Activated CD8-positive, alpha-beta T cell treated with anti-CD3 and anti-CD28 coated beads, Interleukin-2, amount 10 ng/mL, durations not matched to agents 7 days and 5 days (primary cell): ENCODE measurements around the gene ROBO3. TPM values are rescaled to one million over a fixed set of nuclear protein-coding genes. Genes with fewer than 3 reads are reported as not detected.
A peak's percentile ranks its signal among the peaks of the same experiment; 100 is the strongest.

Experiments used
- ATAC-seq: fragments of 150-1000 bp; cut with Tn5 transposase; one replicate; pipeline ENCODE4 v1.10.0; 2021; ENCODE audit warnings: moderate library complexity
- CTCF ChIA-PET: fragments of 350-600 bp; sonication (Branson Sonifier 250); formaldehyde crosslinking; loops from one replicate; lab custom pipeline; 2021; ENCODE audit warnings: antibody characterized with exemption; lab: Charles Lee
- POLR2A ChIA-PET: fragments of 350-600 bp; sonication (Branson Sonifier 250); formaldehyde crosslinking; loops from one replicate; lab custom pipeline; 2021; ENCODE audit warnings: antibody characterized with exemption; lab: Charles Lee
- DNase-seq: peaks from one replicate; pipeline ENCODE4 v3.0.0-alpha.2; 2020
- H3K27ac Mint-ChIP-seq: one replicate; pipeline ENCODE4 v1.8.0; 2021; ENCODE audit warnings: mild to moderate bottlenecking, mixed read lengths
- H3K27me3 Mint-ChIP-seq: one replicate; pipeline ENCODE4 v1.8.0; 2021; ENCODE audit warnings: low read depth, mixed read lengths
- H3K36me3 Mint-ChIP-seq: one replicate; pipeline ENCODE4 v1.8.0; 2021; ENCODE audit warnings: low read depth, mixed read lengths
- H3K4me1 Mint-ChIP-seq: one replicate; pipeline ENCODE4 v1.8.0; 2021; ENCODE audit warnings: low read depth, mixed read lengths
- H3K4me3 Mint-ChIP-seq: one replicate; pipeline ENCODE4 v1.8.0; 2021; ENCODE audit warnings: mild to moderate bottlenecking, mixed read lengths
- H3K9me3 Mint-ChIP-seq: one replicate; pipeline ENCODE4 v1.8.0; 2022; ENCODE audit warnings: mixed read lengths; ENCODE audit not compliant: insufficient read depth
- total RNA-seq, 2 experiments: library from RNA; stranded (reverse); gene quantifications; one replicate each; pipeline ENCODE4 v1.2.3, GENCODE V29; 2021

ROBO3 gene
- total RNA-seq, 2 experiments from 2014 or later: 9.4 to 10.5 TPM

DNA sequence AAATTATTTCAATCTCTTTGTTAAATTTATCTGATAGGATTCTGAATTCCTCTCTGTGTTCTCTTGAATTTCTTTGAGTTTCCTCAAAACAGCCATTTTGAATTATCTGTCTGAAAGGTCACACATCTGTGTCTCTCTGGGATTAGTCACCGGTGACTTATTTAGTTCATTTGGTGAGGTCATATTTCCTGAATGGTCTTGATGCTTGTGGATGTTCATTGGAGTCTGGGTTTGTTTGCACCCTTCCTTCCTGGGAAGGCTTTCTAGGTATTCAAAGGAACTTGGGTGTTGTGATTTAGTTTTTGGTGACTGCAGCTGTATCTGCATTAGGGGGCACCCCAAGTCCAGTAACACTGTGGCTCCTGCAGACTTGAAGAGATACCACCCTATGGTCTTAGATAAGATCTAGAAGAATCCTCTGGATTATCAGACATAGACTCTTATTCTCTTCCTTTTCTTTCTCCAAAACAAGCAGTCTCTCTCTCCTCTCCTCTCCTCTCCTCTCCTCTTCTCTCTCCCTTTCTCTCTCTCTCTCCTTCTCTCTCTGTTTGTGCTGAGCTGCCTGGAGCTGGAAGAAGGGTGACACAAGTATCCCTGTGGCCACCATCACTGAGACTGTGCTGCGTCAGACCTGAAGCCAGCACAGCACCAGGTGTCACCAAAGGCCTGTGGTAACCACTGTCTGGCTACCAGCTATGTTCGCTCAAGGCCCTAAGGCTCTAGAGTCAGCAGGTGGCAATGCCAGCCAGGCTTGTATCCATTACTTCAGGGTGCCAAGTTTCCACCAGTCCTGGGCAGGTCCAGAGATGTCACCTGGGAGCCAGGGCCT is 50.5 kb downstream of the ROBO3 start:
- ATAC-seq: no peak
- peak; percentile 31 for DNase-seq
- Mint-ChIP-seq H3K9me3 (peaks cover 14% of the 10 kb centered on the region), H3K36me3 (peaks cover 5% of the 10 kb centered on the region), H3K27ac (no peak overlapping the region), H3K4me1 (peaks cover 3% of the 10 kb centered on the region), H3K27me3 (peaks cover 9% of the 10 kb centered on the region), H3K4me3 (no peak overlapping the region)
- ChIA-PET POLR2A (no interaction called here), CTCF (interaction anchor here (0.9 to 1.3 kb wide), 4 partner anchors 13 to 42 kb away, joined by 3 to 5 read pairs (median 4); no protein-coding TSS in a partner anchor)

DNA sequence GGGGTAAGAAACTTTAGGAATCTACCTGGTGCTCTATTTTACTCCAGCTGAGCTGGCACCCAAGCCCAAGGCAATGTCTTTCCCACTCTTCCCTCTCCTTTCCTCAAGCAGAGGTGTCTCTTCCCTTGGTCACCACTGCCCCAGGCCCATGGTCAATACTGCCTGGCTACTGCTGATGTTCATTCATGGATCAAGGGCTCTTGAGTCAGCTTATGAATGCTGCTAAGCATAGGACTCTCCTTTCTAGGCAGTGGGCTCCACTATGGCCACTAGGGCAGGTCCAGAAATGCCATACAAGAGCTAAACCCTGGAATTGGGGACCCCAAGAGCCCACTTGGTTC is 51.1 kb downstream of the ROBO3 start:
- Mint-ChIP-seq H3K4me3 (no peak overlapping the region), H3K36me3 (peaks cover 5% of the 10 kb centered on the region), H3K27me3 (peaks cover 9% of the 10 kb centered on the region), H3K9me3 (peaks cover 11% of the 10 kb centered on the region), H3K4me1 (peaks cover 4% of the 10 kb centered on the region), H3K27ac (no peak overlapping the region)
- ChIA-PET POLR2A (interaction anchor here (1.1 kb wide), 1 partner anchor 37 kb away, joined by 3 read pairs; the partner anchor contains the start of gene CCDC15), CTCF (interaction anchor here (0.9 to 1.3 kb wide), 6 partner anchors 14 to 226 kb away, joined by 3 to 5 read pairs (median 4); no protein-coding TSS in a partner anchor)
- ATAC-seq: no peak
- no peak for DNase-seq

GRCh38 chr11:124917115-124917637 is 51.9 kb downstream of the ROBO3 start:
- H3K27ac Mint-ChIP-seq: no peak overlapping the region
- DNase-seq: no peak
- H3K9me3 Mint-ChIP-seq: peaks cover 4% of the 10 kb centered on the region
- H3K4me3 Mint-ChIP-seq: no peak overlapping the region
- ChIA-PET CTCF (interaction anchor here (0.6 to 1.3 kb wide), 6 partner anchors 33 to 488 kb away, joined by 3 to 5 read pairs (median 3); no protein-coding TSS in a partner anchor), POLR2A (interaction anchor here (1.1 kb wide), 1 partner anchor 37 kb away, joined by 3 read pairs; the partner anchor contains the start of gene CCDC15)
- H3K36me3 Mint-ChIP-seq: peaks cover 1% of the 10 kb centered on the region
- no peak for ATAC-seq
- peaks cover 9% of the 10 kb centered on the region for H3K4me1 Mint-ChIP-seq
- H3K27me3 Mint-ChIP-seq: peaks cover 9% of the 10 kb centered on the region

- Mint-ChIP-seq H3K4me1 (peaks cover 26% of the 10 kb centered on the region), H3K27me3 (peaks cover 9% of the 10 kb centered on the region), H3K4me3 (no peak within 1 kb of the TSS), H3K36me3 (peaks cover 1% of the 10 kb centered on the region), H3K27ac (no peak within 1 kb of the TSS), H3K9me3 (no peaks in the 10 kb centered on the region)
- ATAC-seq (no peak), DNase-seq (no peak)
- ChIA-PET CTCF (interaction anchor here (2.0 kb wide), 1 partner anchor 11 kb away, joined by 4 read pairs; no protein-coding TSS in a partner anchor), POLR2A (no interaction called here)
These were observed 53.7 kb downstream of the ROBO3 start, which contains the start of gene HEPN1 for GRCh38 chr11:124918950-124919349. TSS of gene HEPN1 (plus strand) at chr11:124919250.

DNA sequence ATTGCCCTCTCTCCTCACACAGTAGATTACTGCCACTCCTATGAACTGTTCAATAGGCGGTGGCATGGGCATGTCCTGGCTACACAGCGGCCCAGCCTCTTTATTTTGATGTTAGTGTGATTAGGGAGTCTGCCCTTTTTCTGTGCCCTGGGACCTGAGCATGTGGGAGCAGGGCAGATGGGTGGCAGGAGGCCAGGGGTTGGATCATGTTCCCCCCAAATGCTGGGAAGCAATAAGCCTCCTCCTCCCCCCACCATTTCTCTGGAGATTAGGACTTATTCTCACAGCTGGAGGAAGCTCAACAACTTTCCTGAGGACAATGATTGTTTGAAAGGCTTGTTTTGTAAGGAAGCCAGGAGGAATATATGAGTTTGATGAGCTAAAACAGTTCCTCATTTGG is 54.7 kb downstream of the ROBO3 start:
- Mint-ChIP-seq H3K27ac (no peak overlapping the region), H3K27me3 (peaks cover 9% of the 10 kb centered on the region), H3K4me1 (peaks cover 29% of the 10 kb centered on the region), H3K9me3 (no peaks in the 10 kb centered on the region), H3K36me3 (peaks cover 1% of the 10 kb centered on the region), H3K4me3 (no peak overlapping the region)
- ChIA-PET POLR2A (interaction anchor here (1.1 kb wide), 1 partner anchor 34 kb away, joined by 3 read pairs; the partner anchor contains the start of gene CCDC15), CTCF (interaction anchor here (1.2 to 2.0 kb wide), 2 partner anchors 10 to 44 kb away, joined by 4 to 6 read pairs; no protein-coding TSS in a partner anchor)
- ATAC-seq (no peak), DNase-seq (no peak)

GRCh38 chr11:124920356-124920755 is 55.1 kb downstream of the ROBO3 start:
- no peak for ATAC-seq
- no peak overlapping the region for H3K4me3 Mint-ChIP-seq

GRCh38 chr11:124920870-124921609 is 55.8 kb downstream of the ROBO3 start:
- ATAC-seq (peak; percentile 85), DNase-seq (peak; percentile 87)
- ChIA-PET CTCF (interaction anchor here (1.2 to 2.0 kb wide), 3 partner anchors 9 to 30 kb away, joined by 3 to 4 read pairs (median 3); partner anchors contain the start of gene ROBO4), POLR2A (interaction anchor here (1.1 to 1.2 kb wide), 2 partner anchors 32 to 33 kb away, joined by 3 to 4 read pairs; partner anchors contain the start of gene CCDC15)
- Mint-ChIP-seq H3K9me3 (no peaks in the 10 kb centered on the region), H3K36me3 (peaks cover 1% of the 10 kb centered on the region), H3K27ac (peak overlapping the region; percentile 64), H3K4me1 (peaks cover 29% of the 10 kb centered on the region), H3K27me3 (peaks cover 3% of the 10 kb centered on the region), H3K4me3 (peak overlapping the region; percentile 46)

More at GRCh38 chr11:124920356-124920755, 55.1 kb downstream of the ROBO3 start:
- no peak for DNase-seq
- Mint-ChIP-seq H3K36me3 (peaks cover 1% of the 10 kb centered on the region), H3K4me1 (peaks cover 29% of the 10 kb centered on the region), H3K27ac (no peak overlapping the region), H3K9me3 (no peaks in the 10 kb centered on the region), H3K27me3 (peaks cover 5% of the 10 kb centered on the region)
- ChIA-PET CTCF (interaction anchor here (1.2 to 2.0 kb wide), 2 partner anchors 10 to 44 kb away, joined by 4 to 6 read pairs; no protein-coding TSS in a partner anchor), POLR2A (interaction anchor here (1.1 kb wide), 1 partner anchor 33 kb away, joined by 3 read pairs; the partner anchor contains the start of gene CCDC15)

- Mint-ChIP-seq H3K27me3 (peaks cover 3% of the 10 kb centered on the region), H3K27ac (peak overlapping the region; percentile 69), H3K36me3 (peaks cover 1% of the 10 kb centered on the region), H3K4me3 (no peak overlapping the region), H3K4me1 (peaks cover 29% of the 10 kb centered on the region), H3K9me3 (no peaks in the 10 kb centered on the region)
- POLR2A ChIA-PET: interaction anchor here (1.2 to 2.0 kb wide), 2 partner anchors 28 to 31 kb away, joined by 3 to 14 read pairs; partner anchors contain the start of gene CCDC15
- no peak for ATAC-seq
- no peak for DNase-seq
- CTCF ChIA-PET: interaction anchor here (1.2 to 2.1 kb wide), 5 partner anchors 13 to 219 kb away, joined by 4 to 11 read pairs (median 7); partner anchors contain the start of genes CCDC15 and HEPACAM
These were observed 57.6 kb downstream of the ROBO3 start for GRCh38 chr11:124922831-124923230.

- Mint-ChIP-seq H3K4me1 (peaks cover 29% of the 10 kb centered on the region), H3K9me3 (no peaks in the 10 kb centered on the region), H3K27me3 (peaks cover 3% of the 10 kb centered on the region), H3K36me3 (peaks cover 1% of the 10 kb centered on the region), H3K4me3 (no peak overlapping the region), H3K27ac (peak overlapping the region; percentile 69)
- CTCF ChIA-PET: interaction anchor here (1.2 to 2.1 kb wide), 6 partner anchors 12 to 219 kb away, joined by 3 to 11 read pairs (median 6); partner anchors contain the start of genes CCDC15 and HEPACAM
- ATAC-seq (peak; percentile 63), DNase-seq (peak; percentile 46)
- POLR2A ChIA-PET: interaction anchor here (1.2 to 2.0 kb wide), 2 partner anchors 27 to 30 kb away, joined by 3 to 14 read pairs; partner anchors contain the start of gene CCDC15
These were observed 58.1 kb downstream of the ROBO3 start for GRCh38 chr11:124923296-124923695.

DNA sequence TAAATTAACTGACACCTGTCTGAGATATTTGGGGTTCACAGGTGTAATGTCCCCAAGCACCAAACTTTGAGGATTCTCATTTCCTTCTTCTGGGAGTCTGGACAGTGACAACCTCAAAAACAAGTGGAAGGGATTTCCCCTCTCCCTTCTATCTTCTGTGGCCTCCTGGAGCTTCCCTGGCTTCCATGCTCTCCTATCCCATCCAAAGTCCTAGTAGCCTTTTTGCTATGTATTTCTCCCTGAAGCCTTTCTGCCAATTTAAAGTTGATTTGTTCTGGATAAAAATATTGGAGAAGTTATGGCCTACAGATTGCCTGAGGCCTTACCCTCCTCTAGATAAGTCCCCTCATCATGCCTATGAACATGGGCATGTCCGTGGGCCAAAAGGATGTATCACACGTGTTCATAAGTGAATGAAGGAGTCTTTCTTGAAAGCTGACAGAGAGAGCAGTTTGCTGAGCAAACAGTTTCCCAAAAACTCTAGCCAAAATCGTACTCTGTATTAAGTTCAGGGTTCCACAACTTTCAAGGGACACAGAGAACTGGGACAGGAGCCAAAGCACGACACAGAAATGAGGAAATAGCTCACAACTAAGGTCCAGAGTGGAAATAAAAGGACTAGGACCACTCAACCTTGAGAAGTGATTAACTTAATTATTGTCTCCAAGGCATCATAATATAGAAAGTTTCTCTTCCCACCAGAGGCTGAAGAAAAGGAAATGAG is 63.9 kb downstream of the ROBO3 start:
- DNase-seq (no peak), ATAC-seq (no peak)
- H3K27me3 Mint-ChIP-seq: no peaks in the 10 kb centered on the region
- H3K36me3 Mint-ChIP-seq: peaks cover 4% of the 10 kb centered on the region
- no peaks in the 10 kb centered on the region for H3K9me3 Mint-ChIP-seq
- POLR2A ChIA-PET: interaction anchor here (1.2 kb wide), 1 partner anchor 22 kb away, joined by 3 read pairs; no protein-coding TSS in a partner anchor
- H3K4me1 Mint-ChIP-seq: peaks cover 13% of the 10 kb centered on the region
- H3K4me3 Mint-ChIP-seq: no peak overlapping the region
- CTCF ChIA-PET: interaction anchor here (1.6 kb wide), 1 partner anchor 24 kb away, joined by 5 read pairs; the partner anchor contains the start of gene CCDC15
- no peak overlapping the region for H3K27ac Mint-ChIP-seq
